ENCODE data around the gene NT5C1B. TPM values are rescaled to one million over a fixed set of nuclear protein-coding genes. Genes with fewer than 3 reads are reported as not detected.

NT5C1B gene
- total and polyA plus RNA-seq, 11 donors, result not detected

DNA sequence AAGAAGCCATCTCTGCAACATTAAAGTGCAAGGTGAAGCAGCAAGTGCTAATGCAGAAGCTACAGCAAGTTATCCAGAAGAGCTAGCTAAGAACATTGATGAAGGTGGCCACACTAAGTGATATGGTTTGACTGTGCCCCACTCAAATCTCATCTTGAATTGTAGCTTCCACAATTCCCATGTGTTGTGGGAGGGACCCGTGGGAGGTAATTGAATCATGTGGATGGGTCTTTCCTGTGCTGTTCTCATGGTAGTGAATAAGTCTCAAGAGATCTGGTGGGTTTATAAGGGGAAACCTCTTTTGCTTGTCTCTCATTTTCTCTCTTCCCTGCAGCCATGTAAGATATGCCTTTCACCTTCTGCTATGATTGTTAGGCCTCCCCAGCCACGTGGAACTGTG is 40.3 kb downstream of the NT5C1B start:
- peaks cover 0 to 43% (median 19%) of the 10 kb centered on the region in 12 donors for H3K4me1 ChIP-seq
- ATAC-seq, result no peak
- H3K36me3 ChIP-seq, result peaks cover 0 to 11% (median 0%) of the 10 kb centered on the region in 9 donors
- TF ChIP-seq, protein P1, sequence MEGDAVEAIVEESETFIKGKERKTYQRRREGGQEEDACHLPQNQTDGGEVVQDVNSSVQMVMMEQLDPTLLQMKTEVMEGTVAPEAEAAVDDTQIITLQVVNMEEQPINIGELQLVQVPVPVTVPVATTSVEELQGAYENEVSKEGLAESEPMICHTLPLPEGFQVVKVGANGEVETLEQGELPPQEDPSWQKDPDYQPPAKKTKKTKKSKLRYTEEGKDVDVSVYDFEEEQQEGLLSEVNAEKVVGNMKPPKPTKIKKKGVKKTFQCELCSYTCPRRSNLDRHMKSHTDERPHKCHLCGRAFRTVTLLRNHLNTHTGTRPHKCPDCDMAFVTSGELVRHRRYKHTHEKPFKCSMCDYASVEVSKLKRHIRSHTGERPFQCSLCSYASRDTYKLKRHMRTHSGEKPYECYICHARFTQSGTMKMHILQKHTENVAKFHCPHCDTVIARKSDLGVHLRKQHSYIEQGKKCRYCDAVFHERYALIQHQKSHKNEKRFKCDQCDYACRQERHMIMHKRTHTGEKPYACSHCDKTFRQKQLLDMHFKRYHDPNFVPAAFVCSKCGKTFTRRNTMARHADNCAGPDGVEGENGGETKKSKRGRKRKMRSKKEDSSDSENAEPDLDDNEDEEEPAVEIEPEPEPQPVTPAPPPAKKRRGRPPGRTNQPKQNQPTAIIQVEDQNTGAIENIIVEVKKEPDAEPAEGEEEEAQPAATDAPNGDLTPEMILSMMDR (IDR thresholded peaks at IDR 0.05), result no peak
- no peak for TF ChIP-seq POLR2A (IDR thresholded peaks at IDR 0.05)
- WGBS, 4 donors, result 81 to 90% (median 88%) methylated on average over 2 of the region's 2 CpGs
- H3K27me3 ChIP-seq, result no peaks in the 10 kb centered on the region
- no peak overlapping the region for H3K4me3 ChIP-seq
- H3K27ac ChIP-seq, result no peak overlapping the region
- no peaks in the 10 kb centered on the region for H3K9me3 ChIP-seq
- intact Hi-C loops (cut with DNase I), result no loop called here
- no peak for DNase-seq

DNA sequence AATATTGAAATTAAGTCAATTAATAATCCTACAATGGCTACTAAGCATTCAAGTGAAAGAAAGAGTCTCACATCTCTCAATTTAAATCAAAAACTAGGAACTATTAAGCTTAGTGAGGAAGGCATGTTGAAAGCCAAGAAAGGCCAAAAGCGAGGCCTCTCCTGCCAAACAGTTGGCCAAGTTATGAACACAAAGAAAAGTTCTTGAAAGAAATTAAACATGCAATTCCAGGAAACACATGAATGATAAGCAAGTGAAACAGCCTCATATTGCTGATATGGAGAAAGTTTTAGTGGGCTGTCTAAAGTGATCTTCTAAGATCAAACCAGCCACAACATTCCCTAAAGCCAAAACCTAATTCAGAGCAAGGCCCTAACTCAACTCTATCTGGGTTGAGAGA is 40.7 kb downstream of the NT5C1B start:
- Histone ChIP-seq H3K4me3 (no peak overlapping the region), H3K27me3 (no peaks in the 10 kb centered on the region), H3K27ac (no peak overlapping the region), H3K4me1 (peaks cover 0 to 42% (median 19%) of the 10 kb centered on the region in 12 donors), H3K9me3 (no peaks in the 10 kb centered on the region), H3K36me3 (peaks cover 0 to 10% (median 0%) of the 10 kb centered on the region in 9 donors)
- intact Hi-C loops (cut with DNase I), result no loop called here
- ATAC-seq (no peak), DNase-seq (no peak)
- 72 to 86% (median 79%) methylated on average over 1 of the region's 1 CpG for WGBS, 4 donors
- no peak for TF ChIP-seq POLR2A (IDR thresholded peaks at IDR 0.05)
- TF ChIP-seq, protein P1 (IDR thresholded peaks at IDR 0.05), result no peak

DNA sequence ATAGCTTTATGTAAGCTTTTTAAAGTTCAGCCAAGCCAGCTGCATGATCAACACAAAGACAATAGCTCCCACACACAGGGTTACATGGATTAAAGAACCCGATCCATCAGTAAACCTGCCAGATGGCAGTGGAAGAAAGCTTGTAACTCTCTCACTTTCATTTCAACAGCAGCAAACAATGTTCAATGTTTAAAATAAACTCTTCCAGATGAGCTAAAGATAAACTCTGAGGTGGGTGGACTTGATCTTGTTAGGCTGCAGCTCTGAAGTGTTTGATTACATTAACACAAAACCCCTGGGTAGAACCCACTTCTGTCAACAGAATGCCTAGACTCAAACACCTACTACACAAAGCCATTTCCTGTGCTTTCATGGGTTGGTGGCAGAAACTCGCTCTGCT is 42.8 kb downstream of the NT5C1B start:
- Histone ChIP-seq H3K27ac (peak overlapping the region in 2 of 12 donors; percentile 4 to 5), H3K9me3 (no peaks in the 10 kb centered on the region), H3K36me3 (no peaks in the 10 kb centered on the region), H3K4me1 (peaks cover 0 to 26% (median 5%) of the 10 kb centered on the region in 12 donors), H3K27me3 (no peaks in the 10 kb centered on the region), H3K4me3 (no peak overlapping the region)
- no peak for DNase-seq
- ATAC-seq, result no peak
- TF ChIP-seq, protein P1 (IDR thresholded peaks at IDR 0.05), result no peak
- TF ChIP-seq POLR2A (IDR thresholded peaks at IDR 0.05), result no peak
- WGBS, 4 donors, result 57 to 73% (median 60%) methylated on average over 2 of the region's 2 CpGs
- intact Hi-C loops (cut with DNase I), result no loop called here

DNA sequence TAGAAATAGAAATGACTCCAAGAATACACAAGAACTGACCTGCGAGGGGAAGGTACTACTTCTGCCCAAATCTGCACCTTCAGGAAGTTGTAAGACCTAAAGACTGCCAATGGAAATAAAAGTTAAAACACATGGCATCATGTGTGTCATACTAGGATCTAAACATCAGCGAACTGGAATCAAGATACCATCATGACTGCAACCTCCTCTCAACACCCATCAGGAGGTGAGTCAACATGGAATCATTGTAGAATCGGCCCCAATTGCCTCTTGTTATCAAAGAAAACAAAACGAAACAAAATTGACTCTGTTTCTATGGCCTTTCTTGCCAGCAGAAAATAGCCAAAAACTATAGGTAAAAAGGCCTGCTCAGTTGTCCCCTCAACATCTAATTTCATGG is 44.0 kb downstream of the NT5C1B start:
- no peak overlapping the region for H3K27ac ChIP-seq
- H3K27me3 ChIP-seq, result no peaks in the 10 kb centered on the region
- 86 to 88% (median 87%) methylated on average over 4 of the region's 4 CpGs for WGBS, 4 donors
- intact Hi-C loops (cut with DNase I), result no loop called here
- no peak for TF ChIP-seq POLR2A (IDR thresholded peaks at IDR 0.05)
- TF ChIP-seq, protein P1 (IDR thresholded peaks at IDR 0.05), result no peak
- no peak overlapping the region for H3K4me3 ChIP-seq
- no peaks in the 10 kb centered on the region for H3K36me3 ChIP-seq
- DNase-seq (no peak), ATAC-seq (no peak)
- H3K4me1 ChIP-seq, result peaks cover 0 to 16% (median under 1%) of the 10 kb centered on the region in 12 donors
- peaks cover 0 to 6% (median 0%) of the 10 kb centered on the region in 12 donors for H3K9me3 ChIP-seq
